Measurements from ENCODE around the gene MACO1. TPM values are rescaled to one million over a fixed set of nuclear protein-coding genes. Genes with fewer than 3 reads are reported as not detected.
A peak's percentile ranks its signal among the peaks of the same experiment; 100 is the strongest.

The MACO1 gene
- total and polyA plus RNA-seq, 7 donors: 2.4 to 20.2 (median 11.8) TPM

DNA sequence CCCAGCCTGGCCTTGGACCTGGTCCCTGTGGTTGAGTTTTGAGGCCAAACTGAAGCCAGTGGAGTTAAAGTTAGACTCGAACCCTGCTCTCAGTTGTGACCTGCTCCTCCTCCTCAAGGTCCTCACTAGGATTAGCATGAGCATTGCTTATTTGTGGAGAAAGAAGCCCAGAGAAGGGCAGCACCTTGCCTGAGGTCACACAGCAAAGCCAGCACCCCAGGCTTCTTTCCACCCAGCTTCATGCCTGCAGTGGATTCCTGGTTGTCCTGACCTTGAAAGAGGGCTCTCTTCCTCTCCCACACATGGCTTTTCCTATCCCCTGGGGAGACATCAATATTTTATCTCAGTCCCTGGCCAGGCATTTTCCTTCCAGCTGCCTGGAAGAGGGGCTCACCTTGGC, 115.5 kb downstream of the MACO1 start:
- no peaks in the 10 kb centered on the region for H3K9me3 ChIP-seq
- peaks cover 0 to 50% (median 38%) of the 10 kb centered on the region in 4 donors for H3K4me1 ChIP-seq
- H3K36me3 ChIP-seq: no peaks in the 10 kb centered on the region
- no peak for DNase-seq
- TF ChIP-seq POLR2AphosphoS5 (IDR thresholded peaks at IDR 0.05): no peak
- TF ChIP-seq, protein P1, sequence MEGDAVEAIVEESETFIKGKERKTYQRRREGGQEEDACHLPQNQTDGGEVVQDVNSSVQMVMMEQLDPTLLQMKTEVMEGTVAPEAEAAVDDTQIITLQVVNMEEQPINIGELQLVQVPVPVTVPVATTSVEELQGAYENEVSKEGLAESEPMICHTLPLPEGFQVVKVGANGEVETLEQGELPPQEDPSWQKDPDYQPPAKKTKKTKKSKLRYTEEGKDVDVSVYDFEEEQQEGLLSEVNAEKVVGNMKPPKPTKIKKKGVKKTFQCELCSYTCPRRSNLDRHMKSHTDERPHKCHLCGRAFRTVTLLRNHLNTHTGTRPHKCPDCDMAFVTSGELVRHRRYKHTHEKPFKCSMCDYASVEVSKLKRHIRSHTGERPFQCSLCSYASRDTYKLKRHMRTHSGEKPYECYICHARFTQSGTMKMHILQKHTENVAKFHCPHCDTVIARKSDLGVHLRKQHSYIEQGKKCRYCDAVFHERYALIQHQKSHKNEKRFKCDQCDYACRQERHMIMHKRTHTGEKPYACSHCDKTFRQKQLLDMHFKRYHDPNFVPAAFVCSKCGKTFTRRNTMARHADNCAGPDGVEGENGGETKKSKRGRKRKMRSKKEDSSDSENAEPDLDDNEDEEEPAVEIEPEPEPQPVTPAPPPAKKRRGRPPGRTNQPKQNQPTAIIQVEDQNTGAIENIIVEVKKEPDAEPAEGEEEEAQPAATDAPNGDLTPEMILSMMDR (IDR thresholded peaks at IDR 0.05): no peak
- WGBS, 2 donors: 86 to 98% methylated on average over 1 of the region's 1 CpG
- no peak overlapping the region for H3K27ac ChIP-seq
- intact Hi-C loops (cut with DNase I): no loop called here
- H3K27me3 ChIP-seq: no peaks in the 10 kb centered on the region
- H3K4me3 ChIP-seq: no peak overlapping the region

- Histone ChIP-seq H3K4me3 (no peak overlapping the region), H3K9me3 (no peaks in the 10 kb centered on the region), H3K27me3 (no peaks in the 10 kb centered on the region), H3K27ac (no peak overlapping the region), H3K36me3 (no peaks in the 10 kb centered on the region), H3K4me1 (peaks cover 0 to 50% (median 36%) of the 10 kb centered on the region in 4 donors)
- WGBS, 2 donors: 43 to 73% methylated on average over 4 of the region's 4 CpGs
- intact Hi-C loops (cut with DNase I): no loop called here
- TF ChIP-seq POLR2AphosphoS5 (IDR thresholded peaks at IDR 0.05) (no peak), EP300 (IDR thresholded peaks at IDR 0.05) (no peak), POLR2A (IDR thresholded peaks at IDR 0.05) (no peak)
- TF ChIP-seq, protein P1 (IDR thresholded peaks at IDR 0.05): no peak
- DNase-seq: peak; percentile 29
Observed at GRCh38 chr1:25548601-25549000, 117.9 kb downstream of the MACO1 start.

DNA sequence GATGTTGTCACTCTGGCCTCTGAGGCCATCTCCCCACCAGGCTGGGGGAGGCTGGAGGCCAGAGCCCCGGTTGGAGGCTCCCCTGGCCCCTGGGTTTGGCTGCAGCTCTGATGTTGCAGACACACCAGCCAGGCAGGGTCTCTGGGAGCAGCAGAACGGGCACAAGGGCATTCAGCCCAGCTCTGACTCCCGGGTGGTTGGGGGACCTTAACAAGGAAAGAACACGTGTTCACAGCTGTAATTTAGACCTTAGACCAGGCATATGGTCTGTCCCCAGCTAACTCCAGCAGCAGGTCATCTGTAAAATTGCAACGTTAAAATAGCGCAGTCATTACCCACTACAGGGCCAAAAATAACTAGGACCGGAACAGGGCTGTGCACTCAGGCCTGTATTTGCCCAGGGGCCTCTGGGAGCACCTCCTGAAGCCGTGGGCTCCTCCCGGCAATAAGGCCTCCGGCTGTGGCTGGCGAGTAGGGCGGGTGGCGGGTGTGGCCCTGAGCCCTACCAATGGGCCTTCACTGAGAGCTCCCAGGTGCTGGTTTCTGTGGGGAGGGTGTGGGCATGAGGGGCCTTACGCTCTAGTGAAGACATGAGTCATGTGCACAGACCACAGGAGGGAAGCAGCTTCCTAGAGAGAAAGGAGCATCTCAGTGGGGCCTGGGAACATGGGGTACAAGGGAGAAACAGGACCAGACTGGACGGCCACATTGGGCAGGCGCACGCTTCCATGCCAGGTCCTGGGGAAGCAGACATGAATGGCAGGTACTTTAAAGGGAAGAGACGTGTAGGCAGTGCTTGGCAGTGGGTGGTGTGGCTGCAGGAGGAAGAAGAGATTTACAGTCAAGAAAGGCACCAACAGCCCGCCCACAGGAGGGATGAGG, 118.8 kb downstream of the MACO1 start:
- TF ChIP-seq, protein P1 (IDR thresholded peaks at IDR 0.05): no peak
- TF ChIP-seq POLR2AphosphoS5 (IDR thresholded peaks at IDR 0.05): no peak
- no peak for TF ChIP-seq POLR2A (IDR thresholded peaks at IDR 0.05)
- TF ChIP-seq EP300 (IDR thresholded peaks at IDR 0.05): no peak
- peaks cover 0 to 45% (median 30%) of the 10 kb centered on the region in 4 donors for H3K4me1 ChIP-seq
- WGBS, 2 donors: 18 to 26% methylated on average over 19 of the region's 19 CpGs

More for the DNA sequence above, 118.8 kb downstream of the MACO1 start:
- Histone ChIP-seq H3K9me3 (no peaks in the 10 kb centered on the region), H3K27ac (peak overlapping the region; percentile 13 to 41 (median 20)), H3K27me3 (no peaks in the 10 kb centered on the region), H3K4me3 (no peak overlapping the region), H3K36me3 (peaks cover 0 to 5% (median 0%) of the 10 kb centered on the region in 4 donors)
- DNase-seq: peak; percentile 61
- intact Hi-C loops (cut with DNase I): no loop called here

Other genes starting within 250 kb of the MACO1 start
- 100 to 1,000 TPM in 1 of 4 donors, 10 to 100 TPM in 3; 58.2 to 100 (median 83.8) TPM for gene SYF2, start 198.4 kb upstream of the MACO1 start, total RNA-seq
- gene SYF2, start 198.4 kb upstream of the MACO1 start, polyA plus RNA-seq: 100 to 1,000 TPM in 2 of 3 donors, 10 to 100 TPM in 1; 67.0 to 138 (median 108) TPM
- 100 to 1,000 TPM in 1 of 4 donors, 10 to 100 TPM in 3; 70.9 to 134 (median 88.1) TPM for gene RSRP1, start 183.4 kb upstream of the MACO1 start, total RNA-seq
- 10 to 100 TPM; 15.5 to 89.6 (median 21.0) TPM for gene RSRP1, start 183.4 kb upstream of the MACO1 start, polyA plus RNA-seq
- under 1 TPM in 1 of 4 donors, not detected in 3; 0.36 TPM for gene RHD, start 158.4 kb upstream of the MACO1 start, total RNA-seq
- not detected for gene RHD, start 158.4 kb upstream of the MACO1 start, polyA plus RNA-seq
- 100 to 1,000 TPM in 3 of 4 donors, 10 to 100 TPM in 1; 55.0 to 153 (median 112) TPM for gene TMEM50A, start 92.6 kb upstream of the MACO1 start, total RNA-seq
- gene TMEM50A, start 92.6 kb upstream of the MACO1 start, polyA plus RNA-seq: 10 to 100 TPM; 38.1 to 60.7 (median 38.4) TPM
- under 1 TPM in 2 of 4 donors, not detected in 2; 0.36 to 0.83 TPM for gene RHCE, start 10.1 kb upstream of the MACO1 start, total RNA-seq
- under 1 TPM in 1 of 3 donors, not detected in 2; 0.07 TPM for gene RHCE, start 10.1 kb upstream of the MACO1 start, polyA plus RNA-seq
- gene LDLRAP1, start 112.7 kb downstream of the MACO1 start, total RNA-seq: 10 to 100 TPM in 2 of 4 donors, 1 to 10 TPM in 2; 9.1 to 17.4 (median 10.3) TPM
- 10 to 100 TPM; 25.9 to 35.8 (median 30.0) TPM for gene LDLRAP1, start 112.7 kb downstream of the MACO1 start, polyA plus RNA-seq
- 10 to 100 TPM; 12.8 to 32.1 (median 22.9) TPM for gene MAN1C1, start 185.9 kb downstream of the MACO1 start, total RNA-seq
- gene MAN1C1, start 185.9 kb downstream of the MACO1 start, polyA plus RNA-seq: 1 to 10 TPM in 2 of 3 donors, under 1 TPM in 1; 0.69 to 7.4 (median 3.6) TPM